Ovary (tissue), 9 donors: ENCODE measurements around the gene OSBPL1A. TPM values are rescaled to one million over a fixed set of nuclear protein-coding genes. Genes with fewer than 3 reads are reported as not detected.

Experiments used
- DNase-seq, 5 donors: peaks; one replicate each; pipeline ENCODE4 v3.0.0-alpha.2; 2019 to 2020
- H3K27ac ChIP-seq, 2 donors: fragments of 200-600 bp; one replicate each; pipeline versions ENCODE4 v1.5.1 to v1.8.0; 2019 to 2022
- H3K27me3 ChIP-seq: fragments of 200-600 bp; one replicate; pipeline ENCODE4 v1.8.0; 2022
- H3K36me3 ChIP-seq: fragments of 200-600 bp; sonication (generic); one replicate; pipeline ENCODE4 v1.5.1; 2019
- H3K4me1 ChIP-seq: one replicate; pipeline ENCODE4 v1.8.1; 2013; ENCODE audit warnings: mild to moderate bottlenecking, moderate library complexity; ENCODE audit not compliant: insufficient read depth
- H3K4me3 ChIP-seq: fragments of 200-600 bp; sonication (generic); one replicate; pipeline ENCODE4 v1.5.1; 2017
- H3K9me3 ChIP-seq, 2 donors: fragments of 200-600 bp in 1 of 2; sonication (generic) in 1 of 2; one replicate each; pipeline versions ENCODE4 v1.5.1 to v1.8.1; 2013 to 2019; ENCODE audit warnings: mild to moderate bottlenecking in 1 of 2, moderate library complexity in 1 of 2
- CTCF ChIP-seq, 3 donors: fragments of 450-650 bp in 2 of 3; fragments of 200-600 bp in 1 of 3; IDR thresholded peaks; one replicate each; pipeline versions ENCODE4 v1.5.1 to v1.8.0; 2016 to 2022; ENCODE audit warnings: antibody characterized with exemption in 3 of 3, mild to moderate bottlenecking in 1 of 3
- EP300 ChIP-seq: sonication (generic); formaldehyde crosslinking; IDR thresholded peaks from one replicate; pipeline ENCODE4 v1.6.1; 2017; ENCODE audit warnings: antibody characterized with exemption
- POLR2A ChIP-seq: fragments of 450-650 bp; IDR thresholded peaks from one replicate; pipeline ENCODE4 v1.6.1; 2017; ENCODE audit warnings: antibody characterized with exemption, mild to moderate bottlenecking, moderate library complexity
- WGBS, 3 donors: extraction: QIAGEN DNeasy Blood & Tissue Kit in 1 of 3; methylation state at CpG; one replicate each; pipeline versions ENCODE4 v1.1.5 to v1.1.7; 2013 to 2017; 5-methylcytosine and 5-hydroxymethylcytosine counted together
- intact Hi-C, 4 donors: fragments of 100-400 bp; cut with DNase I; formaldehyde crosslinking; loops; one replicate each; pipeline versions ENCODE4 v1.11.0 to v1.15.1; 2022 to 2023
- polyA plus RNA-seq, 2 donors: library from polyadenylated mRNA; stranded (reverse); fragments of 200-250 nt in 1 of 2; fragments of 350-450 nt in 1 of 2; fragmentation: Illumina TruSeq in 1 of 2; extraction: RNeasy Lipid Tissue Mini Kit (QIAGEN cat#74804) in 1 of 2; gene quantifications; one replicate each; pipeline ENCODE4 v1.2.3, GENCODE V29; 2013 to 2014
- total RNA-seq, 7 donors: library from RNA; depleted of rRNA in 2 of 7; stranded (reverse); fragments of >200 nt in 2 of 7; fragmentation: NEBNext Ultra II Directional in 3 of 7; extraction: Animal tissue kit (Norgen Biotek cat#: 25700) in 3 of 7; gene quantifications; one replicate each; pipeline versions ENCODE4 v1.1.0 to v1.2.4, GENCODE V29; 2016 to 2023
- donor health status: DM: no; HTN: no; CAD: no; lungs with moderate emphysema.
- donor health status: DM: no; HTN: no; CAD: no.
- donor health status: Bipolar disorder and iron deficiency.
- donor health status: DM: yes; HTN: yes; CAD: no.
- donor health status: DM: no; HTN: no; CAD: no.
- donor health status: DM: yes; HTN: yes; CAD: no.

Gene OSBPL1A
- total and polyA plus RNA-seq, 9 donors, result 28.1 to 68.9 (median 40.2) TPM

DNA sequence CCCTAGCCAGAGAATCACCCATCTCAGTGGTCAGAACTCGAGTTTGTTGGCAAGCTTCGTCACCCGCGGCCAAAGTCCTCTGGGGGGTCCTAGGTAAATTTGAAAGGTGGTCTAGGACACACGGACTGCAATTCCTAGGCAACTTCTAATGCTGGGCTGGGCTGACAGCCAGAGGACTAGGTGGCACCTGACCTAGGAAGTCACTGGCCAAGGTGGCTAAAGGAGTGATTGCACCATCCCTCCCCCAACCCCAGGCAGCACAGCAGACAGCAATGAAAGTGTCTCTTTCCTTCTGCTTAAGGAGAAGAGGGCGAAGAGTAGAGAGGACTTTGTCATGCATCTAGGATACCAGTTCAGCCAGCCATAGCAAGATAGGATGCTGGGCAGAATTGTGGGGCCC is 147.9 kb downstream of the OSBPL1A start:
- DNase-seq, result no peak
- no peak overlapping the region for H3K27ac ChIP-seq
- no peaks in the 10 kb centered on the region for H3K36me3 ChIP-seq
- no peaks in the 10 kb centered on the region for H3K4me1 ChIP-seq
- no peak overlapping the region for H3K4me3 ChIP-seq
- 95 to 98% (median 97%) methylated on average over 6 of the region's 6 CpGs for WGBS, 3 donors
- H3K27me3 ChIP-seq, result no peaks in the 10 kb centered on the region
- H3K9me3 ChIP-seq, result no peaks in the 10 kb centered on the region
- intact Hi-C loops, result no loop called here
- TF ChIP-seq EP300, result no peak
- TF ChIP-seq CTCF (IDR thresholded peaks at IDR 0.05), result no peak
- no peak for TF ChIP-seq POLR2A

DNA sequence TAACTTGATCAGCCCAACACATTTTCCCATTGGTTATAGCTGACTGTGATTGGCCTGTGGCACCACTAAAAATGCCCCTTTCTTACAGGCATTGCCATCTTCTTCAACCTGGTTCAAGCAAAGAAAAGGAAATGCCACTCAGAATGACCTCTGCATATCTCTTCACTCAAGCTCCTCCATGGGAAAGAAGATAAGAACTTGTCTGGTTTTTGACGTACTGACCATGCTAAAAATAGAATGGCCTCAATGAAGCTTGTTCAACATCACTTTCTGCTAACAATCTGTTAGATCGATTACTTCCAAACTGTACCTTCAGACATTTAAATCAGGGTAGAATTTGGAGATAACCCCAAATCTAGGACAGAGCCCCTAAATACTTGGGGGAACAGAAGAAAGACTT is 149.3 kb downstream of the OSBPL1A start:
- Histone ChIP-seq H3K36me3 (no peaks in the 10 kb centered on the region), H3K27ac (no peak overlapping the region), H3K4me1 (no peaks in the 10 kb centered on the region), H3K27me3 (no peaks in the 10 kb centered on the region), H3K9me3 (no peaks in the 10 kb centered on the region), H3K4me3 (no peak overlapping the region)
- no peak for TF ChIP-seq POLR2A
- TF ChIP-seq EP300, result no peak
- TF ChIP-seq CTCF (IDR thresholded peaks at IDR 0.05), result no peak
- intact Hi-C loops, result no loop called here
- WGBS, 3 donors, result 77 to 84% (median 79%) methylated on average over 2 of the region's 2 CpGs
- DNase-seq, result no peak

GRCh38 chr18:24246143-24246542 is 151.5 kb downstream of the OSBPL1A start:
- no peaks in the 10 kb centered on the region for H3K9me3 ChIP-seq
- TF ChIP-seq POLR2A (no peak), CTCF (IDR thresholded peaks at IDR 0.05) (no peak), EP300 (no peak)
- DNase-seq, result no peak
- no peaks in the 10 kb centered on the region for H3K4me1 ChIP-seq
- no peak overlapping the region for H3K4me3 ChIP-seq
- no peaks in the 10 kb centered on the region for H3K36me3 ChIP-seq
- no peak overlapping the region for H3K27ac ChIP-seq
- WGBS, 3 donors, result 94 to 99% (median 98%) methylated on average over 3 of the region's 3 CpGs
- intact Hi-C loops, result no loop called here
- H3K27me3 ChIP-seq, result no peaks in the 10 kb centered on the region

GRCh38 chr18:24244698-24245097 is 152.9 kb downstream of the OSBPL1A start:
- no peak overlapping the region for H3K27ac ChIP-seq
- TF ChIP-seq EP300 (no peak), CTCF (IDR thresholded peaks at IDR 0.05) (no peak), POLR2A (no peak)
- H3K27me3 ChIP-seq, result no peaks in the 10 kb centered on the region
- 98 to 99% (median 99%) methylated on average over 5 of the region's 5 CpGs for WGBS, 3 donors
- no peaks in the 10 kb centered on the region for H3K36me3 ChIP-seq
- DNase-seq, result no peak
- no peaks in the 10 kb centered on the region for H3K9me3 ChIP-seq
- intact Hi-C loops, result no loop called here
- H3K4me3 ChIP-seq, result no peak overlapping the region
- no peaks in the 10 kb centered on the region for H3K4me1 ChIP-seq

GRCh38 chr18:24243677-24244076 is 153.9 kb downstream of the OSBPL1A start:
- Histone ChIP-seq H3K4me1 (no peaks in the 10 kb centered on the region), H3K27ac (no peak overlapping the region), H3K36me3 (no peaks in the 10 kb centered on the region), H3K9me3 (no peaks in the 10 kb centered on the region), H3K27me3 (no peaks in the 10 kb centered on the region), H3K4me3 (no peak overlapping the region)
- intact Hi-C loops, result no loop called here
- no peak for DNase-seq
- 58 to 75% (median 73%) methylated on average over 1 of the region's 1 CpG for WGBS, 3 donors
- no peak for TF ChIP-seq EP300
- no peak for TF ChIP-seq CTCF (IDR thresholded peaks at IDR 0.05)
- TF ChIP-seq POLR2A, result no peak
